Trophoblast cell (in vitro differentiated cells and primary cell): ENCODE measurements around the gene PLSCR1.
A peak's percentile ranks its signal among the peaks of the same experiment; 100 is the strongest.

ENCODE experiments used
- DNase-seq, 2 donors: peaks; one replicate each; pipeline ENCODE4 v3.0.0-alpha.2; 2016
- H2AFZ ChIP-seq: 2 replicates; pipeline ENCODE4 v1.6.1; 2013; ENCODE audit warnings: low read length, moderate library complexity, mild to moderate bottlenecking; ENCODE audit not compliant: insufficient read depth, poor library complexity
- H2AK5ac ChIP-seq: 2 replicates; pipeline ENCODE4 v1.6.1; 2013; ENCODE audit warnings: mild to moderate bottlenecking, low read length
- H2BK120ac ChIP-seq: 2 replicates; pipeline ENCODE4 v1.6.1; 2013; ENCODE audit warnings: low read length, mild to moderate bottlenecking, moderate library complexity; ENCODE audit not compliant: insufficient read depth, poor library complexity
- H2BK12ac ChIP-seq: 2 replicates; pipeline ENCODE4 v1.6.1; 2013; ENCODE audit warnings: mild to moderate bottlenecking, low read length, moderate library complexity
- H2BK5ac ChIP-seq: 2 replicates; pipeline ENCODE4 v1.6.1; 2013; ENCODE audit warnings: low read length, low read depth, moderate library complexity, mild to moderate bottlenecking; ENCODE audit not compliant: poor library complexity
- H3K14ac ChIP-seq: 2 replicates; pipeline ENCODE4 v1.6.1; 2013; ENCODE audit warnings: mild to moderate bottlenecking, low read length
- H3K18ac ChIP-seq: 2 replicates; pipeline ENCODE4 v1.6.1; 2013; ENCODE audit warnings: mild to moderate bottlenecking, low read length
- H3K23ac ChIP-seq: 2 replicates; pipeline ENCODE4 v1.6.1; 2013; ENCODE audit warnings: low read length
- H3K27ac ChIP-seq: 2 replicates; pipeline ENCODE4 v1.5.1; 2013; ENCODE audit warnings: low read depth, mild to moderate bottlenecking, inconsistent platforms, low read length, moderate library complexity
- H3K27me3 ChIP-seq: 2 replicates; pipeline ENCODE4 v1.6.1; 2013; ENCODE audit warnings: inconsistent platforms, mild to moderate bottlenecking, low read length, moderate library complexity; ENCODE audit not compliant: insufficient read depth
- H3K36me3 ChIP-seq, 2 experiments: 1 replicate in 1 of 2; 2 replicates in 1 of 2; pipeline ENCODE4 v1.6.1; 2013; ENCODE audit warnings: low read length in 2 of 2, mild to moderate bottlenecking in 2 of 2, moderate library complexity in 1 of 2; ENCODE audit not compliant: insufficient read depth in 2 of 2, control insufficient read depth in 1 of 2
- H3K4ac ChIP-seq: 2 replicates; pipeline ENCODE4 v1.6.1; 2013; ENCODE audit warnings: low read depth, mild to moderate bottlenecking, low read length, moderate library complexity
- H3K4me1 ChIP-seq, 2 experiments: 1 replicate in 1 of 2; 2 replicates in 1 of 2; pipeline ENCODE4 v1.6.1; 2013; ENCODE audit warnings: low read length in 2 of 2, mild to moderate bottlenecking in 2 of 2, moderate library complexity in 1 of 2; ENCODE audit not compliant: insufficient read depth in 2 of 2, control insufficient read depth in 1 of 2
- H3K4me2 ChIP-seq: 2 replicates; pipeline ENCODE4 v1.6.1; 2013; ENCODE audit warnings: inconsistent platforms, mild to moderate bottlenecking, low read length, moderate library complexity
- H3K4me3 ChIP-seq: 2 replicates; pipeline ENCODE4 v1.5.1; 2013; ENCODE audit warnings: mild to moderate bottlenecking, low read depth, low read length, inconsistent platforms
- H3K79me1 ChIP-seq: one replicate; pipeline ENCODE4 v1.6.1; 2013; ENCODE audit warnings: low read length
- H3K79me2 ChIP-seq: 2 replicates; pipeline ENCODE4 v1.6.1; 2013; ENCODE audit warnings: low read length, mild to moderate bottlenecking; ENCODE audit not compliant: control insufficient read depth, insufficient read depth, poor library complexity
- H3K9ac ChIP-seq: 2 replicates; pipeline ENCODE4 v1.6.1; 2013; ENCODE audit warnings: mild to moderate bottlenecking, low read length
- H3K9me3 ChIP-seq: 2 replicates; pipeline ENCODE4 v1.6.1; 2013; ENCODE audit warnings: low read depth, mild to moderate bottlenecking, control low read depth, inconsistent platforms, low read length; ENCODE audit not compliant: insufficient read depth
- H4K12ac ChIP-seq: 2 replicates; pipeline ENCODE4 v1.6.1; 2013; ENCODE audit warnings: low read depth, mild to moderate bottlenecking, low read length, moderate library complexity
- H4K8ac ChIP-seq: 2 replicates; pipeline ENCODE4 v1.6.1; 2013; ENCODE audit warnings: low read depth, mild to moderate bottlenecking, low read length, moderate library complexity
- H4K91ac ChIP-seq: one replicate; pipeline ENCODE4 v1.6.1; 2013; ENCODE audit warnings: low read depth, mild to moderate bottlenecking, low read length, moderate library complexity
- WGBS: extraction: QIAGEN DNeasy Blood & Tissue Kit; methylation state at CpG from one replicate; pipeline ENCODE4 v1.1.7; 2013; ENCODE audit warnings: missing lambda C conversion rate; ENCODE audit not compliant: insufficient read length, insufficient coverage; ENCODE audit errors: extremely low coverage; 5-methylcytosine and 5-hydroxymethylcytosine counted together

The PLSCR1 gene

DNA sequence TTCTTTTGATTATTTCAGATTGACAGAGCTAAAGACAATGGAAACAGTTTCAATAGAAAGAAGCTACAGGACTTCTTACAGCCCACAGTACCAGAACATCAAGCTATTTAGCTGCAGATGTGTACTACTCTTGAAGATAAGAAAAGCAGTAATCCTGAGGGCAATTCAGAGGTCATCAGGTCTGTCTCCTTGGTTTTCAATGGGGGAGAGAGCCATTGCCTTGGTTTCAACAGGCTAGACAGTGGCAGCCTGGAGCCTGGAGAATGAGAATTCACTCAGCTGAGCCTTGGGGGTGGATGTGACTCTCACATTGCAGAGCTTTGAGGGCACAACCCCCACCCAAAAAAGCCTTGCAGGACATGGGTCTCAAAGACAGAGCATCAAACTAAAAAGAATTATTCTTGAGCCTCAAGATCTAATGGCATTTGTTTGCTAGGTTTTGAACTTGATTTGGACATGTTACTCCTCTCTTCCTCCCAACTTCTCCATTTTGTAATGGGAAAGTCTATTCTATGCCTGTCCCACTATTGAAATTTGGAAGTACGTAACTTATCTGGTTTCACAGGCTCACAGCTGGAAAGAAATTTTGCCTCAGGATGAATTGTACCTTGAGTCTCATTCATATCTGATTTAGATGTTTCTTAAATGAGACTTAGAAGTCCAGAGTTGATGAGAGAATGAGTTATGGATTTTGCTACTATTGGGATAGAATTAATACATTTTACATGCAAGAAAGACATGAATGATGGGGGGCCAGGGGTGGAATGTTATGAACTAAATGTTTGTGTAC lies 36.9 kb downstream of the PLSCR1 start:
- no peaks in the 10 kb centered on the region for H3K9me3 ChIP-seq
- no CpG with 5 or more reads among the region's 1 CpG for WGBS
- DNase-seq = peak; percentile 74 to 97

DNA sequence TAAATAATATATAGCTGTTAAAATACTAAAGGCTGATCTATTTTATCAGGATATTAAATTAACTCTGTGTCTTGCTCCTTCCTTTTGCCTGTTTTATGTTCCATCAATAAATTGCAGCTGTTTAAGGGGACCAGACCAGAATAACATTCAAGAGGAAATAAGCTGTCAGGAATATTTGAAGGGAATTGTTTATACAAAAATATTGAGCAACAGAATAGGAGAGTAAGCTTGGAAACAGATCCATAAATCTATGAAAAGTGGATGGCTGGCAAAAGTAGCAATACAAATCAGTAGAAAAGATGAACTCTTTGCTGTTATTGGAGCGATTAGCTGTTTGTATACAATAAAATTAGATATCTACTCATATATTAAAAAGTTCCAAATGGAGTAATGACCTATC lies 38.9 kb downstream of the PLSCR1 start:
- no CpG with 5 or more reads among the region's 1 CpG for WGBS
- no peak overlapping the region for H2BK12ac ChIP-seq

More for the DNA sequence above, 36.9 kb downstream of the PLSCR1 start:
- Histone ChIP-seq H4K91ac (peak overlapping the region; percentile 50), H3K14ac (peak overlapping the region; percentile 61), H3K4ac (no peak overlapping the region), H3K4me2 (no peak overlapping the region), H3K4me1 (peaks cover 10 to 14% of the 10 kb centered on the region in 2 experiments), H3K4me3 (no peak overlapping the region), H3K27ac (peak overlapping the region; percentile 92), H2AFZ (no peak overlapping the region), H3K79me2 (no peaks in the 10 kb centered on the region), H2BK120ac (peak overlapping the region; percentile 88), H3K79me1 (peaks cover 21% of the 10 kb centered on the region), H2BK12ac (peak overlapping the region; percentile 25), H4K12ac (no peak overlapping the region), H3K18ac (peak overlapping the region; percentile 5), H4K8ac (peak overlapping the region; percentile 2), H2BK5ac (peak overlapping the region; percentile 93), H3K27me3 (no peaks in the 10 kb centered on the region), H3K23ac (no peak overlapping the region), H3K9ac (no peak overlapping the region), H3K36me3 (no peaks in the 10 kb centered on the region), H2AK5ac (no peak overlapping the region)

DNA sequence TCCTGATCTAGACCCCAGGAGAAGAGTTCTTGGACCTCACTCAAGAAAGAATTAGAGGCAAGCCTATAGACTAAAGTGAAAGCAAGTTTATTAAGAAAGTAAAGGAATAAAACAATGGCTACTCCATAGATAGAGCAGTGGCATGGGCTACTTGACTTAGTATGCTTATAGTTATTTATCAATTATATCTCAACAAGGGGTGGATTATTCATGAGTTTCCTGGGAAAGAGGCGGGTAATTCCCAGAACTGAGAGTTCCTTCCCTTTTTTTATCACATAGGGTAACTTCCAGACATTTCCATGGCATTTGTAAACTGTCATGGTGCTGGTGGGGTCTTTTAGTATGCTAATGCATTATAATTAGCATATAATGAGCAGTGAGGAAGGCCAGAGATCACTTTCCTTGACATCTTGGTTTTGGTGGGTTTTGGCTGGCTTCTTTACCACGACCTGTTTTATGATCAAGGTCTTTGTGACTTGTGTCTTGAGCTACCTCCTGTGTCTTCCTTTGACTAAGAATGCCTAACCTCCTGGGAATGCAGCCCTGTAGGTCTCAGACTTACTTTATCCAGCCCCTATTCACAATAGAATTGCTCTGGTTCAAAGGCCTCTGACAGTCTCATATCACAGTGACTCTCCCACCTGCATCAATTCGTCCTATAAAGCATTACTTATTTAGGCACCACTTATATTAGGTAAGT lies 39.8 kb downstream of the PLSCR1 start:
- Histone ChIP-seq H2AK5ac (no peak overlapping the region), H3K79me1 (peaks cover 19% of the 10 kb centered on the region), H3K27ac (peak overlapping the region; percentile 99), H3K36me3 (no peaks in the 10 kb centered on the region), H3K18ac (no peak overlapping the region), H3K23ac (no peak overlapping the region), H4K12ac (no peak overlapping the region), H3K4me2 (no peak overlapping the region), H4K91ac (no peak overlapping the region), H3K79me2 (no peaks in the 10 kb centered on the region), H3K4me3 (no peak overlapping the region), H2BK12ac (no peak overlapping the region), H3K9ac (no peak overlapping the region), H2BK120ac (peak overlapping the region; percentile 63), H3K27me3 (no peaks in the 10 kb centered on the region), H3K4me1 (peaks cover 10 to 14% of the 10 kb centered on the region in 2 experiments), H4K8ac (no peak overlapping the region), H3K9me3 (no peaks in the 10 kb centered on the region), H2AFZ (no peak overlapping the region), H3K4ac (no peak overlapping the region), H3K14ac (no peak overlapping the region), H2BK5ac (peak overlapping the region; percentile 43)
- DNase-seq = peak; percentile 79 to 82
- WGBS = no CpG with 5 or more reads among the region's 3 CpGs

More for the DNA sequence above, 38.9 kb downstream of the PLSCR1 start:
- H4K12ac ChIP-seq = no peak overlapping the region
- H3K9ac ChIP-seq = no peak overlapping the region
- H3K4me1 ChIP-seq = peaks cover 10 to 14% of the 10 kb centered on the region in 2 experiments
- H3K14ac ChIP-seq = no peak overlapping the region
- H3K27ac ChIP-seq = no peak overlapping the region
- H2BK5ac ChIP-seq = no peak overlapping the region
- H3K9me3 ChIP-seq = no peaks in the 10 kb centered on the region
- H3K36me3 ChIP-seq = no peaks in the 10 kb centered on the region
- no peak overlapping the region for H3K4me2 ChIP-seq
- no peak overlapping the region for H3K4me3 ChIP-seq
- no peak overlapping the region for H2BK120ac ChIP-seq
- no peak overlapping the region for H3K4ac ChIP-seq
- H3K27me3 ChIP-seq = no peaks in the 10 kb centered on the region
- H2AFZ ChIP-seq = no peak overlapping the region
- no peak overlapping the region for H4K8ac ChIP-seq
- no peak for DNase-seq
- no peak overlapping the region for H2AK5ac ChIP-seq
- H4K91ac ChIP-seq = no peak overlapping the region
- H3K23ac ChIP-seq = no peak overlapping the region
- no peak overlapping the region for H3K18ac ChIP-seq
- peaks cover 22% of the 10 kb centered on the region for H3K79me1 ChIP-seq
- H3K79me2 ChIP-seq = no peaks in the 10 kb centered on the region

DNA sequence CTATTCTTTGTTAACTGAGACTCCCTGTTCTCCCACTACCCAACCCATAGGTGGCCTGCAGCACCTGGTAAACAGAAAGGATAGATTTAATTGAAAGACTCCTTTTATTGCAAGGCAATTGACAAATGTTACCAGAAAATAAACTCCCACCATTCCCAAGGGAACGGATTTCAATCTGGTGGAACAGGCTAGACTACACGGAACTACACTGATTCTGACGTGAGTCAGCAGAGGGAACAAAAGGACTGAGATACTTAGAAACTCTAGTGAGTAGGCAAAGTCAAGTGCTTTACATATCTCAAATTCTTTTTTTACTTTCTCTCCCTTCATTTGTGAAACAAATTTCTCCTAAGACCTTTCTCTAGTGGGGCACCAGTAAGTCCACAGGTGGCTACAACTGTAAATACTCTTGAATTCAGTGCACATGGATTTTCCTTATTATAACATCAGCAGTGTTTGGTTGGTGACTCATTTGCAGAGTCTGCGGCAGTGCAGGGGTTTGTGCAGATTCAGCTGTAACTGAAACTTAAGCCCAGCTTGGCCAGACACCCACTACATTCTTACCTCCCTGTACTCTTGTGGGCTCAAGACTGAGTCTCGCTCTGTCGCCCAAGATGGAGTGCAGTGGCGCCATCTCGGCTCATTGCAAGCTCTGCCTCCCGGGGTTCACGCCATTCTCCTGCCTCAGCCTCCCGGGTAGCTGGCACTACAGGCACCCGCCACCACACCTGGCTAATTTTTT lies 40.8 kb downstream of the PLSCR1 start:
- H4K91ac ChIP-seq = peak overlapping the region; percentile 99
- no peak overlapping the region for H2AFZ ChIP-seq
- H3K18ac ChIP-seq = peak overlapping the region; percentile 41
- no CpG with 5 or more reads among the region's 12 CpGs for WGBS
- H4K12ac ChIP-seq = peak overlapping the region; percentile 91
- H2BK120ac ChIP-seq = peak overlapping the region; percentile 99
- peak; percentile 74 to 92 for DNase-seq
- H3K23ac ChIP-seq = no peak overlapping the region
- peak overlapping the region; percentile 98 for H3K4ac ChIP-seq
- H3K9ac ChIP-seq = no peak overlapping the region
- peak overlapping the region; percentile 98 for H2BK5ac ChIP-seq
- no peak overlapping the region for H3K4me3 ChIP-seq
- H3K4me2 ChIP-seq = peak overlapping the region; percentile 25
- peak overlapping the region; percentile 99 for H2BK12ac ChIP-seq
- H2AK5ac ChIP-seq = no peak overlapping the region
- H3K79me1 ChIP-seq = peaks cover 19% of the 10 kb centered on the region
- no peaks in the 10 kb centered on the region for H3K9me3 ChIP-seq
- peaks cover 10 to 14% of the 10 kb centered on the region in 2 experiments for H3K4me1 ChIP-seq
- peak overlapping the region; percentile 96 for H3K14ac ChIP-seq
- H3K27me3 ChIP-seq = no peaks in the 10 kb centered on the region
- H3K36me3 ChIP-seq = no peaks in the 10 kb centered on the region
- no peaks in the 10 kb centered on the region for H3K79me2 ChIP-seq
- peak overlapping the region; percentile 72 for H4K8ac ChIP-seq
- peak overlapping the region; percentile 99 for H3K27ac ChIP-seq
